ENCODE results near the gene PGAP1. TPM values are rescaled to one million over a fixed set of nuclear protein-coding genes. Genes with fewer than 3 reads are reported as not detected.

Gene PGAP1
- total and polyA plus RNA-seq, 3 experiments from 2014 or later, result 1.5 to 8.7 (median 7.1) TPM

DNA sequence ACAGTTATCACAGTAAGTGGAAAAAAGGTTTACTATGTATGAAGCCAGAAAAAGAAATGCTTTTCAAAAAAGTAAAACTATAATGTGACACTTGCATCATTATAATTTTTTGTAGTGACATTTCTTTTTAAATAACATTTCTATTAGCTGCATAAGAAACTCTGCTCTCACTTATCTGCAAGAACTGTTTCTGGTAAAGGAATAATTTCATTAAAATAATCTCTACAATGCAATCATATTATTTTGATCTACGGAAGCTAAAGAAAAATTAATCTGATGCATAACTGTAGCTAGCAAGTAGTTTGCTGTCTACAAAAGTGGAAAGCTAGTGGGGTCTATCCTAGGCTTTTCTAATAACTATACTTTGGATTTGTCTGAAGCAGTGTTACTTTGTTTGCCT is 50.1 kb downstream of the PGAP1 start:
- Mint-ChIP-seq H3K36me3 (peaks cover 9 to 21% (median 9%) of the 10 kb centered on the region in 3 donors), H3K27me3 (no peaks in the 10 kb centered on the region), H3K9me3 (peaks cover 0 to 5% (median 0%) of the 10 kb centered on the region in 5 donors), H3K4me1 (no peaks in the 10 kb centered on the region), H3K4me3 (no peak overlapping the region), H3K27ac (no peak overlapping the region)
- H3K4me1 ChIP-seq (ENCODE audit: insufficient read depth, low read length), result no peaks in the 10 kb centered on the region
- H3K27ac ChIP-seq (ENCODE audit: low read depth, low read length), result no peak overlapping the region
- DNase-seq, result no peak
- no peaks in the 10 kb centered on the region for H3K36me3 ChIP-seq (ENCODE audit: insufficient read depth, low read length)
- ChIA-PET POLR2A (no interaction called here), CTCF (no interaction called here)
- H3K4me3 ChIP-seq (ENCODE audit: low read length), result no peak overlapping the region
- H3K9me3 ChIP-seq (ENCODE audit: low read length), result no peaks in the 10 kb centered on the region
- no peaks in the 10 kb centered on the region for H3K27me3 ChIP-seq (ENCODE audit: insufficient read depth, low read length, poor library complexity, severe bottlenecking)

DNA sequence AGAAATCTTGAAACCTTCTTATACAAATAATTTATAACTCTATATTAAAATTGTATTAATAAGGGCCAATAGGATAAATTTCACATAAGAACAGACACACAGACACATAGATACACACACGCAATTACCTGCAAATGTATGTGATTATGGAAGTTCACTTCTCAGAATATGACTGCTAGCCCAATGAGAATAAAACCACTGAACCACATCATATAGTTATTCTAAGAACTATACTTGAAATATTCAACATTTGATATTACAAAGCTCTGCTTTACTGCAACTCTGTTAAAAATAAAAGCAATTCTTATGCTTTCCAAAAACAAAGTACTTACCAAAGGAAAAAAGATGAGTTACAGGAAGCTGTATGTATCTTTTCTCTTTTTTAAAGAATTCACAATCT is 51.1 kb downstream of the PGAP1 start:
- H3K36me3 ChIP-seq (ENCODE audit: insufficient read depth, low read length), result no peaks in the 10 kb centered on the region
- no peaks in the 10 kb centered on the region for H3K27me3 ChIP-seq (ENCODE audit: insufficient read depth, low read length, poor library complexity, severe bottlenecking)
- Mint-ChIP-seq H3K4me3 (no peak overlapping the region), H3K27me3 (no peaks in the 10 kb centered on the region), H3K36me3 (peaks cover 0 to 22% (median 8%) of the 10 kb centered on the region in 3 donors), H3K27ac (no peak overlapping the region), H3K9me3 (no peaks in the 10 kb centered on the region), H3K4me1 (no peaks in the 10 kb centered on the region)
- H3K4me3 ChIP-seq (ENCODE audit: low read length), result no peak overlapping the region
- no peaks in the 10 kb centered on the region for H3K9me3 ChIP-seq (ENCODE audit: low read length)
- DNase-seq, result no peak
- ChIA-PET POLR2A (no interaction called here), CTCF (no interaction called here)
- H3K27ac ChIP-seq (ENCODE audit: low read depth, low read length), result no peak overlapping the region
- no peaks in the 10 kb centered on the region for H3K4me1 ChIP-seq (ENCODE audit: insufficient read depth, low read length)

DNA sequence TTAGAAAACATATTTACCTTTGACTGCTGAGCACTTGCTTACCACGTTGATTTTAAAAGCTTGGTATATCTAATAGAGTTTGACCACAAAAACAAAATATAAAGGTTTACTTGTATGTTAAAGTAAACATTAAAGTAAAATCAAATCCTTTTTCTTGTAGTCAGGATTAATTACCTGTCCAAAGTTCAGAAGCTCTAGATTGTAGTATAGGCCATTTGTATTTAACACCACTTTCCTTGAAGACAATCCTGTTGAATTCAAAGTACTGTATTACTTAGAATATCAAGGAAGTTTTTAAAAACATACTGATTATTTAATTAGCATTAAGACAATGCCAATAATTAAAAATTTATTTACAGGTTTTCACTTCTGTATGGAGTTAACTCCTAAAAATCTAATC is 53.0 kb downstream of the PGAP1 start:
- Histone ChIP-seq H3K27ac (ENCODE audit: low read depth, low read length) (no peak overlapping the region), H3K9me3 (ENCODE audit: low read length) (no peaks in the 10 kb centered on the region), H3K4me3 (ENCODE audit: low read length) (no peak overlapping the region), H3K36me3 (ENCODE audit: insufficient read depth, low read length) (no peaks in the 10 kb centered on the region), H3K27me3 (ENCODE audit: insufficient read depth, low read length, poor library complexity, severe bottlenecking) (no peaks in the 10 kb centered on the region), H3K4me1 (ENCODE audit: insufficient read depth, low read length) (no peaks in the 10 kb centered on the region)
- ChIA-PET POLR2A (no interaction called here), CTCF (no interaction called here)
- Mint-ChIP-seq H3K9me3 (no peaks in the 10 kb centered on the region), H3K27me3 (no peaks in the 10 kb centered on the region), H3K27ac (no peak overlapping the region), H3K4me1 (no peaks in the 10 kb centered on the region), H3K4me3 (no peak overlapping the region), H3K36me3 (peaks cover 0 to 16% (median 8%) of the 10 kb centered on the region in 3 donors)
- no peak for DNase-seq

DNA sequence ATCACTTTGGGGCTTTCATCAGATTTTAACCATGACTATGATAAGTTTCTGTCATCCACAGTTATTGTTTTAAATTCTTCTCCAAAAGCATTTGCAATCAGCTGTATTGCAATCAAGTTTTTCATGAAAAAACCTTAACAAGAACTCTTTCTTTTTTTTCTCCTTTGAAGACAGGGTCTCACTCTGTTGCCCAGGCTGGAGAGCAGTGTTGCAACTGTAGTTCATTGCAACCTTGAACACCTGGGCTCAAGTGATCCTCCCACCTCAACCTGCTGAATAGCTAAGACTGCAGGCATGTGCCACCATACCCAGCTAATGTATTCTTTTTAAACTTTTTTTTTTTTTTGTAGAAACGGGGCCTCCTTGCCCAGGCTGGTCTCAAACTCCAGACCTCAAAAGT is 71.9 kb downstream of the PGAP1 start:
- POLR2A ChIA-PET, result no interaction called here
- no peak overlapping the region for H3K4me3 ChIP-seq (ENCODE audit: low read length)
- no peaks in the 10 kb centered on the region for H3K4me1 ChIP-seq (ENCODE audit: insufficient read depth, low read length)
- DNase-seq, result no peak
- Mint-ChIP-seq H3K27me3 (no peaks in the 10 kb centered on the region), H3K4me1 (no peaks in the 10 kb centered on the region), H3K9me3 (peaks cover 4 to 18% (median 13%) of the 10 kb centered on the region in 5 donors), H3K36me3 (peaks cover 14 to 28% (median 25%) of the 10 kb centered on the region in 3 donors), H3K27ac (no peak overlapping the region), H3K4me3 (no peak overlapping the region)
- CTCF ChIA-PET, result no interaction called here
- no peaks in the 10 kb centered on the region for H3K9me3 ChIP-seq (ENCODE audit: low read length)
- H3K36me3 ChIP-seq (ENCODE audit: insufficient read depth, low read length), result no peaks in the 10 kb centered on the region
- H3K27ac ChIP-seq (ENCODE audit: low read depth, low read length), result no peak overlapping the region
- no peaks in the 10 kb centered on the region for H3K27me3 ChIP-seq (ENCODE audit: insufficient read depth, low read length, poor library complexity, severe bottlenecking)

DNA sequence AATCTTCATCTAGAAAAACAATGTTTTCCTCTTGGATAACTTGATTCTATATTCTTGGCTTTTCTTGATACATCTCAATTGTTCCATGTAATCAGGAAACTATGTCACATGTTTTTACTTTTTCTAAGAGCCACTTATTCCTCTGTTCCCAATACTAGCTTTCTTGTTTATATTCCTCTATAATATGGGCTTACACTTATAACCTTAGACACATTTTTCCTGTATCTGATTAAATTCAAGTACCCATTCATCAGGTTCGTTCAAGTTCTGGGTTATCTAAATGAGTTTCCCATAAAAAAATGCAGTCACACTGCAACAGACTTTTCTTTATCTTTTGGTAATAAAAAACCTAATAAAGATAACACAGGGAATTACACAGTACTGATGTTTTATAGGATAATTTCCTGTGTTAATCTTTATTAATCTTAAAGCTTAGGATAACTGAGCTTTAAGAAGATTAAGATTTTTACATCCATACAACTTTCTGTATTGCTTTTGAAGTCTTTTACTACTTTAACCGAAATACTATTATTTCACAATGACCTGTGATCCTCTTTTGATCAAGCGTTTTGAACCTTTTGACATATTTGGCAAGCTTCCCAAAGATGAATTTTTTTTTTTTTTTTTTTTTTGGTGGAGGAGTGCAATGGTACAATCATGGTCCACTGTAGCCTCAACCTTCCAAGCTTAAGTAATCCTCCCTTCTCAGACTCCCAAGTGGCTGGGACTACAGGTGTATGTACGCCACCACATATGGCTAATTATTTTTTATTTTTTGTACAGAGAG is 73.0 kb downstream of the PGAP1 start:
- no peak overlapping the region for H3K4me3 Mint-ChIP-seq
- no peak for DNase-seq
- H3K27ac ChIP-seq (ENCODE audit: low read depth, low read length), result no peak overlapping the region
- ChIA-PET POLR2A (no interaction called here), CTCF (no interaction called here)
- H3K4me3 ChIP-seq (ENCODE audit: low read length), result no peak overlapping the region
- H3K27ac Mint-ChIP-seq, result no peak overlapping the region
- H3K9me3 Mint-ChIP-seq, result peaks cover under 1 to 7% (median 2%) of the 10 kb centered on the region in 5 donors
- peaks cover 11 to 19% (median 16%) of the 10 kb centered on the region in 3 donors for H3K36me3 Mint-ChIP-seq
- H3K27me3 ChIP-seq (ENCODE audit: insufficient read depth, low read length, poor library complexity, severe bottlenecking), result no peaks in the 10 kb centered on the region
- H3K27me3 Mint-ChIP-seq, result no peaks in the 10 kb centered on the region
- no peaks in the 10 kb centered on the region for H3K4me1 Mint-ChIP-seq
- no peaks in the 10 kb centered on the region for H3K36me3 ChIP-seq (ENCODE audit: insufficient read depth, low read length)
- no peaks in the 10 kb centered on the region for H3K9me3 ChIP-seq (ENCODE audit: low read length)
- H3K4me1 ChIP-seq (ENCODE audit: insufficient read depth, low read length), result no peaks in the 10 kb centered on the region

DNA sequence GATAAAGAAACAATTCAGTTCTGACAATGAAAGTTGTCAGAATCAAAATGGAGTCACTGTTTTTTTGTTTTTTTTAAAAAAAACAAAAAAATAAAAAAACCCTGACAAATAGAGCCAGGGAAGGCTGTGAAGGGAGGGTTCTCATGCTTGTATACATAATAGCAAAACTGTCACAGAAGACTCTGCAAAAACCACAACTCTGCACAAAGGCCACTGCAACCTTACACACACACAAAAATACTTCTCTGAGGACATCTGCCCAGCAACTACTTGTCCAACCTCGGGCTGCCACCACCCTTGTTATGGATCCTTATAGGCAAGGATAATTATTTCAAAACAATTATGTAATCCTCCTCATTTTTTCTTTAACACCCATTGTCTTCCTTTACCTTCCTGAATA is 75.4 kb downstream of the PGAP1 start:
- POLR2A ChIA-PET, result no interaction called here
- H3K27ac Mint-ChIP-seq, result peak overlapping the region in 1 of 8 donors; percentile 1

DNA sequence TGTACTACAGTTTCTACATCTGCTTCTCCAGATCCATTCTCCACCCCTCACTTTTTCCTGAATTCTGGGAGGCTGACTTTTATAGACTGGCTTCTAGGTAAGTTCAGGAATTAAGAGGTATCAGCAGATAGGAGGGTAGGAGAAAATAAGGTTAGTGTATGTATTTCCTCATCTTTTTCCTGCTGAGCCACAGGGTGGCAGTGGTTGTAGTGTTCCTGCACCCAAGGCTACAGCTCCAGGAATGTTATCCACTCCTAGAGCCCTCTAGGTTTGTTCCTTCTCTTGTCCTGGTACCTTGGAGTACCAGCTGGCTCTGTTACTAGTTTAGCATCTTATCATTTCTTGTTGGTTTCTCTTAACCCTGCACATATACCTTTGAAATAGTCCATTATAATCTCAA is 76.6 kb downstream of the PGAP1 start:
- no peaks in the 10 kb centered on the region for H3K36me3 ChIP-seq (ENCODE audit: insufficient read depth, low read length)
- no peak overlapping the region for H3K4me3 ChIP-seq (ENCODE audit: low read length)
- Mint-ChIP-seq H3K4me1 (peaks cover 9 to 15% (median 11%) of the 10 kb centered on the region in 3 donors), H3K27ac (no peak overlapping the region), H3K36me3 (peaks cover 0 to 6% (median 3%) of the 10 kb centered on the region in 3 donors), H3K9me3 (no peaks in the 10 kb centered on the region), H3K27me3 (no peaks in the 10 kb centered on the region), H3K4me3 (no peak overlapping the region)
- ChIA-PET POLR2A (no interaction called here), CTCF (no interaction called here)
- no peak overlapping the region for H3K27ac ChIP-seq (ENCODE audit: low read depth, low read length)
- no peaks in the 10 kb centered on the region for H3K9me3 ChIP-seq (ENCODE audit: low read length)
- DNase-seq, result no peak
- H3K4me1 ChIP-seq (ENCODE audit: insufficient read depth, low read length), result no peaks in the 10 kb centered on the region
- no peaks in the 10 kb centered on the region for H3K27me3 ChIP-seq (ENCODE audit: insufficient read depth, low read length, poor library complexity, severe bottlenecking)

More for the DNA sequence above, 75.4 kb downstream of the PGAP1 start:
- H3K4me1 Mint-ChIP-seq, result peaks cover 5 to 6% (median 5%) of the 10 kb centered on the region in 3 donors
- CTCF ChIA-PET, result no interaction called here
- no peaks in the 10 kb centered on the region for H3K27me3 Mint-ChIP-seq
- no peak overlapping the region for H3K27ac ChIP-seq (ENCODE audit: low read depth, low read length)
- H3K36me3 Mint-ChIP-seq, result peaks cover 0 to 6% (median 3%) of the 10 kb centered on the region in 3 donors
- no peak overlapping the region for H3K4me3 ChIP-seq (ENCODE audit: low read length)
- H3K27me3 ChIP-seq (ENCODE audit: insufficient read depth, low read length, poor library complexity, severe bottlenecking), result no peaks in the 10 kb centered on the region
- H3K9me3 ChIP-seq (ENCODE audit: low read length), result no peaks in the 10 kb centered on the region
- no peaks in the 10 kb centered on the region for H3K9me3 Mint-ChIP-seq
- no peak overlapping the region for H3K4me3 Mint-ChIP-seq
- H3K4me1 ChIP-seq (ENCODE audit: insufficient read depth, low read length), result no peaks in the 10 kb centered on the region
- no peaks in the 10 kb centered on the region for H3K36me3 ChIP-seq (ENCODE audit: insufficient read depth, low read length)
- DNase-seq, result no peak

DNA sequence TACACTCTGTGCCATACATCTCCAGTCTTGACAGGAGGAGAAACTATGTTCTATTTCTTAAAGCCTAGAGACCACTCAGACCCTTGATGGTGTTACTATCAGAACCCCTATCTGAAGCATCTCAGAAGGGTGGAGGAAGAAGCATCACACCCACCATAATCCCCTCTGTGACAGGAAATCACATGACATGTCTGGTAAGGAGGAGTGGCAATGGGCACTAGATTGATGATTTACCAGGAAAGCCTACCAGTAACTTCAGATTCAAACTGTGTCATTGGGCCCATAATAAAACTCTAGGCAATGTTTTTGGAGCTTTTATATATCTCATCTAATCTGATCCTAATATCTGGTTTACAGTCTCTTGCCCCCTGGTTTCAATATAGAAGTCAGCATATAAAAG is 80.2 kb downstream of the PGAP1 start:
- no peaks in the 10 kb centered on the region for H3K27me3 ChIP-seq (ENCODE audit: insufficient read depth, low read length, poor library complexity, severe bottlenecking)
- CTCF ChIA-PET, result no interaction called here

More for the DNA sequence above, 80.2 kb downstream of the PGAP1 start:
- Mint-ChIP-seq H3K4me1 (peaks cover 9 to 15% (median 11%) of the 10 kb centered on the region in 3 donors), H3K27me3 (no peaks in the 10 kb centered on the region), H3K36me3 (peaks cover 0 to 17% (median 2%) of the 10 kb centered on the region in 3 donors), H3K9me3 (no peaks in the 10 kb centered on the region), H3K27ac (no peak overlapping the region), H3K4me3 (no peak overlapping the region)
- no peak for DNase-seq
- H3K9me3 ChIP-seq (ENCODE audit: low read length), result no peaks in the 10 kb centered on the region
- H3K27ac ChIP-seq (ENCODE audit: low read depth, low read length), result no peak overlapping the region
- POLR2A ChIA-PET, result no interaction called here
- H3K4me3 ChIP-seq (ENCODE audit: low read length), result no peak overlapping the region
- no peaks in the 10 kb centered on the region for H3K36me3 ChIP-seq (ENCODE audit: insufficient read depth, low read length)
- no peaks in the 10 kb centered on the region for H3K4me1 ChIP-seq (ENCODE audit: insufficient read depth, low read length)
